Kidney (tissue), 14 donors: ENCODE results near the gene CKAP2L. TPM values are rescaled to one million over a fixed set of nuclear protein-coding genes. Genes with fewer than 3 reads are reported as not detected.

Experiments
- DNase-seq, 5 donors: peaks; one replicate each; pipeline ENCODE4 v3.0.0-alpha.2; 2013 to 2020
- FAIRE-seq: peaks from 2 replicates; lab custom pipeline; 2012; peaks lifted over from hg19 to GRCh38; lab: Jason Lieb, UNC
- H3K27ac ChIP-seq, 2 donors: one replicate each; pipeline ENCODE4 v1.7.0; 2013; ENCODE audit warnings: low read depth in 2 of 2, low read length in 2 of 2, inconsistent platforms in 1 of 2
- H3K27me3 ChIP-seq: one replicate; pipeline ENCODE4 v1.7.1; 2013; ENCODE audit warnings: low read length, inconsistent platforms; ENCODE audit not compliant: control insufficient read depth, insufficient read depth
- H3K36me3 ChIP-seq, 3 donors: one replicate each; pipeline versions ENCODE4 v1.7.0 to v1.7.1; 2013; ENCODE audit warnings: low read length in 3 of 3, control low read depth in 1 of 3, inconsistent platforms in 1 of 3; ENCODE audit not compliant: insufficient read depth in 3 of 3, control insufficient read depth in 2 of 3
- H3K4me1 ChIP-seq, 3 donors: one replicate each; pipeline versions ENCODE4 v1.7.0 to v1.7.1; 2013; ENCODE audit warnings: low read length in 3 of 3, inconsistent platforms in 1 of 3, low read depth in 1 of 3; ENCODE audit not compliant: control insufficient read depth in 2 of 3, insufficient read depth in 2 of 3
- H3K4me3 ChIP-seq, 3 donors: one replicate each; pipeline versions ENCODE4 v1.7.0 to v1.8.1; 2013; ENCODE audit warnings: low read length in 3 of 3, control low read depth in 1 of 3, inconsistent platforms in 1 of 3
- H3K9ac ChIP-seq, 3 donors: one replicate each; pipeline versions ENCODE4 v1.7.0 to v1.7.1; 2013; ENCODE audit warnings: low read length in 3 of 3, control low read depth in 1 of 3, inconsistent platforms in 1 of 3
- H3K9me3 ChIP-seq, 3 donors: one replicate each; pipeline versions ENCODE4 v1.7.0 to v1.7.1; 2013; ENCODE audit warnings: low read length in 3 of 3, control low read depth in 1 of 3, inconsistent platforms in 1 of 3; ENCODE audit not compliant: control insufficient read depth in 2 of 3, insufficient read depth in 1 of 3
- intact Hi-C: fragments of 100-400 bp; cut with DNase I; formaldehyde crosslinking; loops from one replicate; pipeline ENCODE4 v1.11.1; 2022
- polyA plus RNA-seq: library from polyadenylated mRNA; stranded (reverse); fragments of 350-450 nt; fragmentation: Illumina TruSeq; extraction: RNeasy Lipid Tissue Mini Kit (QIAGEN cat#74804); gene quantifications from one replicate; pipeline ENCODE4 v1.2.3, GENCODE V29; 2014; ENCODE audit warnings: low read depth, low replicate concordance; ENCODE audit not compliant: insufficient read depth
- total RNA-seq: library from RNA; stranded (reverse); fragmentation: NEBNext Ultra II Directional; extraction: Animal tissue kit (Norgen Biotek cat#: 25700); gene quantifications from one replicate; pipeline ENCODE4 v1.2.1, GENCODE V29; 2021
- TF ChIP-seq, protein P1 (sequence below): IDR thresholded peaks from 3 replicates; pipeline ENCODE4 v1.5.1; 2012; ENCODE audit warnings: mild to moderate bottlenecking, moderate library complexity, borderline replicate concordance; ENCODE audit not compliant: insufficient read depth; ENCODE audit errors: extremely low read depth
- donor health status: control.
- donor health status: control.
- donor health status: control.
- donor health status: control.
- donor health status: control.
- donor health status: DM: yes; HTN: yes; CAD: no.
- donor health status: Normal renal cell carcinoma (clear cell type).

Gene CKAP2L
- total and polyA plus RNA-seq, 2 donors from 2014 or later, result 0.88 TPM; not detected in 1

DNA sequence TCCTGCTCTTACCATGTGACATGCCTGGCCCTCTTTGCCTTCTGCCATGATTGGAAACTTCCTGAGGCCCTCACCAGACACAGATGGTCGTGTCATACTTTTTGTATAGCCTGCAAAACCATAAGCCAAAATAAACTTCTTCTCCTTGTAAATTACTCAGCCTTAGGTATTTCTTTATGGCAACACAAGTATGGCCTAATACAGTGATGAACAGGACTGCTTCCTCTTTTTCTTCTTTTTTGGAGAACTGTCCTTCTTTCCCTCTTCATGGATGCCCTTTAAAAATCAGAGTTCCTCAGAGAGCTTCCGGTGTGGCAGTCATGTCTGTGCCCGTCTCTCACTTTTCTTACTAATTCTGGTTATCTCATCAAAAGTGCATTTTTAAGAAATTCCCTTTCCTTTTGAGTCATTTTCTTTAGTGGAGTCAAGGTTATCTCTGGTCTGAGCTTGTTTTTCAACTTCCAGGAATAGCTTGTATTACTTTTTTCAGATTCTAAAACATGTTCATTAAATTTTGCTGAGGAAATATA, 29.1 kb upstream of the CKAP2L start:
- Histone ChIP-seq H3K27me3 (no peaks in the 10 kb centered on the region), H3K36me3 (no peaks in the 10 kb centered on the region), H3K4me1 (no peaks in the 10 kb centered on the region), H3K4me3 (no peak overlapping the region), H3K9me3 (no peaks in the 10 kb centered on the region), H3K27ac (no peak overlapping the region), H3K9ac (no peak overlapping the region)
- intact Hi-C loops, result no loop called here
- FAIRE-seq (no peak), DNase-seq (no peak)
- TF ChIP-seq, protein P1, sequence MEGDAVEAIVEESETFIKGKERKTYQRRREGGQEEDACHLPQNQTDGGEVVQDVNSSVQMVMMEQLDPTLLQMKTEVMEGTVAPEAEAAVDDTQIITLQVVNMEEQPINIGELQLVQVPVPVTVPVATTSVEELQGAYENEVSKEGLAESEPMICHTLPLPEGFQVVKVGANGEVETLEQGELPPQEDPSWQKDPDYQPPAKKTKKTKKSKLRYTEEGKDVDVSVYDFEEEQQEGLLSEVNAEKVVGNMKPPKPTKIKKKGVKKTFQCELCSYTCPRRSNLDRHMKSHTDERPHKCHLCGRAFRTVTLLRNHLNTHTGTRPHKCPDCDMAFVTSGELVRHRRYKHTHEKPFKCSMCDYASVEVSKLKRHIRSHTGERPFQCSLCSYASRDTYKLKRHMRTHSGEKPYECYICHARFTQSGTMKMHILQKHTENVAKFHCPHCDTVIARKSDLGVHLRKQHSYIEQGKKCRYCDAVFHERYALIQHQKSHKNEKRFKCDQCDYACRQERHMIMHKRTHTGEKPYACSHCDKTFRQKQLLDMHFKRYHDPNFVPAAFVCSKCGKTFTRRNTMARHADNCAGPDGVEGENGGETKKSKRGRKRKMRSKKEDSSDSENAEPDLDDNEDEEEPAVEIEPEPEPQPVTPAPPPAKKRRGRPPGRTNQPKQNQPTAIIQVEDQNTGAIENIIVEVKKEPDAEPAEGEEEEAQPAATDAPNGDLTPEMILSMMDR, result no peak

DNA sequence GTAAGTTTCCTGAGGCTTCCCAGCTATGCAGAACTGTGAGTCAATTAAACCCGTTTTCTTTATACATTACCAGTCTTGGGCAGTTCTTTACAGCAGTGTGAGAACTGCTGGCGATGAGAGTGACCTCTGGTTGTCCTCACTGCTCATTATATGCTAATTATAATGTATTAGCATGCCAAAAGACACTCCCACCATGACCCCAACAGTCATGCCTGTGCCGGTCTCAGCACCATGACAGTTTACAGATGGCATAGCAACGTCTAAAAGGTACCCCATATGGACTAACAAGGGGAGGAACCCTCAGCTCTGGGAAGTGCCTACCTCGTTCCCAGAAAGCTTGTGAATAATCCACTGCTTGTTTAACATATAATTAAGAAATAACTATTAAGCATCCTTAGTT, 28.0 kb upstream of the CKAP2L start:
- Histone ChIP-seq H3K27me3 (no peaks in the 10 kb centered on the region), H3K9ac (no peak overlapping the region), H3K4me3 (no peak overlapping the region), H3K9me3 (no peaks in the 10 kb centered on the region), H3K27ac (no peak overlapping the region), H3K4me1 (no peaks in the 10 kb centered on the region), H3K36me3 (no peaks in the 10 kb centered on the region)
- DNase-seq (no peak), FAIRE-seq (no peak)
- intact Hi-C loops, result no loop called here
- TF ChIP-seq, protein P1, result no peak

DNA sequence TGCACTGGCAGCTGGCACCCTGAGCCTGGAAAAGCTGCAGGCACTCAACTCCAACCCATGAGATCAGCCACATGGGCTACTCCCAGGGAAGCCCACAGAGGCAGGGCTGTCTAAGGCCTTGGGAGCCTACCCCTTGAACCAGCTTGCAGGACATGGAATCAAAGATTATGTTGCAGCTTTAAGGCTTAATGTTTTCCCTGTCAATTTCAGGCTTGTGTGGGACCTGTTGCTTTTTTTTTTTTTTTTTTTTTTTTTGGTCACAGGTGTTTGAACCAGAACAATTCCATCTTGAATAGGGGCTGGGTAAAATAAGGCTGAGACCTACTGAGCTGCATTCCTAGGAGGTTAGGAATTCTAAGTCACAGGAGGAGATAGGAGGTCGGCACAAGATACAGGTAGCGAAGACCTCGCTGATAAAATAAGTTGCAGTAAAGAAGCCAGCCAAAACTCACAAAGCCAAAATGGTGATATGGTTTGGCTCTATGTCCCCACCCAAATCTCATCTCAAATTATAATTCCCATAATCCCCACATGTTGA, 27.4 kb upstream of the CKAP2L start:
- FAIRE-seq (no peak), DNase-seq (no peak)
- TF ChIP-seq, protein P1, result no peak

DNA sequence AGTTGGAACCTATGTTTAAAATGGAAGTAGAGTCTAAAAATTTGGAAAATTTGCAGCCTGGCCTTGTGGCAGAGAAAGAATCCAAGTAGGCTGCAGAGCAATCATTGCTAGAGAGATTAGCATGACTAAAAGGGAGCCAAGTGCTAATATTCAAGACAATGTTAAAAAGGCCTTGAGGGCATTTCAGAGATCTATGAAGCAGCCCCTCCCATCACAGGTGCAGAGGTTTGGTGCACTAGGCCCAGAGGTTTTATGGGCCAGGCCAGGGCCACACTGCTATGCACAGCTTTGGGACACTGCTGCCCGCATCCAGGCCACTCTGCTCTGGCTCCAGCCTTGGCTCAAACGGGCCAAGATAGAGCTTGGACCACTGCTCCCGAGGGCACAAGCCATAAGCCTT, 26.6 kb upstream of the CKAP2L start:
- H3K9ac ChIP-seq, result no peak overlapping the region
- H3K4me1 ChIP-seq, result no peaks in the 10 kb centered on the region
- FAIRE-seq (no peak), DNase-seq (no peak)
- H3K36me3 ChIP-seq, result no peaks in the 10 kb centered on the region
- TF ChIP-seq, protein P1, result no peak
- no peaks in the 10 kb centered on the region for H3K9me3 ChIP-seq
- intact Hi-C loops, result no loop called here
- no peaks in the 10 kb centered on the region for H3K27me3 ChIP-seq
- H3K27ac ChIP-seq, result no peak overlapping the region
- H3K4me3 ChIP-seq, result no peak overlapping the region

More for the DNA sequence above, 27.4 kb upstream of the CKAP2L start:
- no peak overlapping the region for H3K27ac ChIP-seq
- H3K4me3 ChIP-seq, result no peak overlapping the region
- no peaks in the 10 kb centered on the region for H3K27me3 ChIP-seq
- H3K4me1 ChIP-seq, result no peaks in the 10 kb centered on the region
- no peaks in the 10 kb centered on the region for H3K36me3 ChIP-seq
- intact Hi-C loops, result no loop called here
- H3K9ac ChIP-seq, result no peak overlapping the region
- H3K9me3 ChIP-seq, result no peaks in the 10 kb centered on the region
